ENCODE results near the gene CACNB4. TPM values are rescaled to one million over a fixed set of nuclear protein-coding genes. Genes with fewer than 3 reads are reported as not detected.
"Not testable (repeated sequence)": the region's sequence is repeated elsewhere in the genome, so short reads cannot be mapped to it uniquely, and the experiment has no call there.

CACNB4 gene
- total RNA-seq, 2 experiments from 2014 or later, result 0.34 to 0.41 TPM

DNA sequence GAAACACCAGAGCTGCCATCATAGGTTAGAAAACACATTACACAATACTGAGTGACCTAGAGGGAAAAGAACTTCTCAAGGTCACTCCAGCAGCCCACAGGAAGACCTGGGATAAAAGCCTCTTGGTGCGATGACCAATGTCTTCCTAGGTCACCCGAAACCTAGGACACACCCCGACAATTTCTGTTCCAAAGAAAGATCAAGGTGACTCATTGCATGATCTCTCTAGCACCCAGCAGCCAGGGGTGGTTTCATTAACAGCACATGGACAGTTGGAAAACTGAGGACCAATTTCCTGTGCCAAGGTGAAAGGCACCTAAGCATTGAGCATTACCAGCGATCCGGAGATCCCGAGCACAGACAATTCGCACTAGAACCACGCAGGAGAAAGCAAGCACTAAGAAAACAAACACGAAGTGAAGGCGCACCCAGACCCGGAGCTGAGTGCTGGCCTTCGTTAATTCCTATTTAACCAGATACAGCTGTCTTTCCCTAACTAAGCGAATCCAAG lies 1.5 kb downstream of the CACNB4 start:
- Mint-ChIP-seq H3K27me3 (peaks cover 45% of the 10 kb centered on the region), H3K27ac (no peak overlapping the region), H3K36me3 (ENCODE audit: low read depth) (no peaks in the 10 kb centered on the region), H3K9me3 (no peaks in the 10 kb centered on the region), H3K4me1 (ENCODE audit: low read depth) (peaks cover 15% of the 10 kb centered on the region), H3K4me3 (peak overlapping the region; percentile 62)
- TF ChIP-seq, protein P1, sequence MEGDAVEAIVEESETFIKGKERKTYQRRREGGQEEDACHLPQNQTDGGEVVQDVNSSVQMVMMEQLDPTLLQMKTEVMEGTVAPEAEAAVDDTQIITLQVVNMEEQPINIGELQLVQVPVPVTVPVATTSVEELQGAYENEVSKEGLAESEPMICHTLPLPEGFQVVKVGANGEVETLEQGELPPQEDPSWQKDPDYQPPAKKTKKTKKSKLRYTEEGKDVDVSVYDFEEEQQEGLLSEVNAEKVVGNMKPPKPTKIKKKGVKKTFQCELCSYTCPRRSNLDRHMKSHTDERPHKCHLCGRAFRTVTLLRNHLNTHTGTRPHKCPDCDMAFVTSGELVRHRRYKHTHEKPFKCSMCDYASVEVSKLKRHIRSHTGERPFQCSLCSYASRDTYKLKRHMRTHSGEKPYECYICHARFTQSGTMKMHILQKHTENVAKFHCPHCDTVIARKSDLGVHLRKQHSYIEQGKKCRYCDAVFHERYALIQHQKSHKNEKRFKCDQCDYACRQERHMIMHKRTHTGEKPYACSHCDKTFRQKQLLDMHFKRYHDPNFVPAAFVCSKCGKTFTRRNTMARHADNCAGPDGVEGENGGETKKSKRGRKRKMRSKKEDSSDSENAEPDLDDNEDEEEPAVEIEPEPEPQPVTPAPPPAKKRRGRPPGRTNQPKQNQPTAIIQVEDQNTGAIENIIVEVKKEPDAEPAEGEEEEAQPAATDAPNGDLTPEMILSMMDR (IDR thresholded peaks at IDR 0.05), result no peak
- CTCF ChIA-PET, result no interaction called here
- DNase-seq (no peak), ATAC-seq (no peak)
- POLR2A ChIA-PET, result interaction anchor here (0.8 to 1.3 kb wide), 3 partner anchors 8 to 22 kb away, joined by 3 to 5 read pairs (median 3); no protein-coding TSS in a partner anchor
- intact Hi-C loops (cut with micrococcal nuclease), result no loop called here

DNA sequence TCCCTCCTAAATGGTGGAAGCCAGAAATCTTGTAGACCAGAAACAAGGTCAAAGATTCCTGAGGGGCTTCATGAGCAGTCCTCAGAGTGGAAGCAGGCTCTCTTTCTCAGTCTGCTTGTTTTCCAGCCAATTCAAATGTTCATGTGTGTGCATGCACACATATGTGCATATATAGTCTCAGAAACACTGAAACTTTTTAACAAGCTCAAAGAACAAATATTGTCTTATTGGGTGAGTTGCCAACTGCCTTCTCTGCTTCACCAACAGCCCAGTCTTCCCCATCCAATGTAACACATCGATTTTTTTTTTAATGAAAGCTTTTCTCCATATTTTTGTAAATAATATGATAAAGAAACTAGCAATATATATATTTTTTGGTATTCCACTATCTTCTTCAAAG lies 3.7 kb downstream of the CACNB4 start:
- ATAC-seq (no peak), DNase-seq (no peak)
- CTCF ChIA-PET, result interaction anchor here (0.7 to 1.4 kb wide), 2 partner anchors 29 to 69 kb away, joined by 3 read pairs; no protein-coding TSS in a partner anchor
- peaks cover 33% of the 10 kb centered on the region for H3K27me3 Mint-ChIP-seq
- POLR2A ChIA-PET, result no interaction called here
- TF ChIP-seq, protein P1 (IDR thresholded peaks at IDR 0.05), result no peak
- no peaks in the 10 kb centered on the region for H3K9me3 Mint-ChIP-seq
- no peak overlapping the region for H3K4me3 Mint-ChIP-seq
- H3K27ac Mint-ChIP-seq, result no peak overlapping the region
- H3K36me3 Mint-ChIP-seq (ENCODE audit: low read depth), result no peaks in the 10 kb centered on the region
- H3K4me1 Mint-ChIP-seq (ENCODE audit: low read depth), result peaks cover 15% of the 10 kb centered on the region
- intact Hi-C loops (cut with micrococcal nuclease), result no loop called here

DNA sequence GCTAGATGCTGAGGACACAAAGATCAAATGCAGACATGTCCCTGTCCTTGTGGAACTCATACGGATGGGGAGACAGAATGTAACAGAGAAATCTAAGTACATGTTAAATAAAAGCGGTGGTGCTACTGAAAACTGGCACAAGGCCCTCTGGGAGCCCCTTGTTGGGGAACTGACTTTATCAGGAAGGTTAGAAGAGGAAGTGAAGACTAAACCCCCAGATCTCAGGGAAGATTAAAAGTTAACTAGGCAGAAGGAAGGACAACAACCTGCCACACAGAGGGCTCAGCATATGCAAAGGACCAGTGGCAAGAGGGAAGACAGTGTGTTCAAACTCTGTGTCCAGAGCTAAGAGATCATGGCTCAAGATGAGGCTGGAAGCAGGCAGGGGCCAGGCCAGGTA lies 4.8 kb downstream of the CACNB4 start:
- Mint-ChIP-seq H3K36me3 (ENCODE audit: low read depth) (no peaks in the 10 kb centered on the region), H3K27me3 (peaks cover 23% of the 10 kb centered on the region), H3K27ac (no peak overlapping the region), H3K4me1 (ENCODE audit: low read depth) (peaks cover 10% of the 10 kb centered on the region), H3K9me3 (no peaks in the 10 kb centered on the region), H3K4me3 (no peak overlapping the region)
- ATAC-seq (no peak), DNase-seq (no peak)
- intact Hi-C loops (cut with micrococcal nuclease), result no loop called here
- ChIA-PET POLR2A (no interaction called here), CTCF (no interaction called here)
- TF ChIP-seq, protein P1 (IDR thresholded peaks at IDR 0.05), result no peak

DNA sequence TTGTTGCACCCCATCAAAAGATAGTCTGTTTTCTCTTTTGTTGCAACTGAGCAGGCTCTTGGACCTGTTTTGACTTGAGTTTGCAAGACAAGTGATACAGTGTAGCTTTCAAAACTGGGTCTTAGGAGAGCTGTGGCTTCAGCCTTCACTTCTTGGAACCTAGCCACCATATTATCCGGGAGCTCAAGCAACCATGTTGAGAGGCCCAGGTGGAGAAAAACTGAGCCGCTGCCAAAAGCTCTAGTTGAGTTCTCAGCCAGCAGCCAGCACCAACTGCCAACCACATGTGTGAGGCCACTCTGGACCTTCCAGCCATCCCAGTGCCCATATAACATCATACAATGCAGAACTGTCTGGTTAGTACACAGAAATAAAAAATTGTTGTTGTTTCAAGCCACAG lies 5.4 kb downstream of the CACNB4 start:
- CTCF ChIA-PET, result no interaction called here
- Mint-ChIP-seq H3K4me1 (ENCODE audit: low read depth) (peaks cover 10% of the 10 kb centered on the region), H3K4me3 (no peak overlapping the region), H3K27me3 (peaks cover 23% of the 10 kb centered on the region), H3K9me3 (no peaks in the 10 kb centered on the region), H3K36me3 (ENCODE audit: low read depth) (no peaks in the 10 kb centered on the region), H3K27ac (no peak overlapping the region)
- POLR2A ChIA-PET, result no interaction called here
- DNase-seq (no peak), ATAC-seq (no peak)
- intact Hi-C loops (cut with micrococcal nuclease), result no loop called here
- TF ChIP-seq, protein P1 (IDR thresholded peaks at IDR 0.05), result no peak

DNA sequence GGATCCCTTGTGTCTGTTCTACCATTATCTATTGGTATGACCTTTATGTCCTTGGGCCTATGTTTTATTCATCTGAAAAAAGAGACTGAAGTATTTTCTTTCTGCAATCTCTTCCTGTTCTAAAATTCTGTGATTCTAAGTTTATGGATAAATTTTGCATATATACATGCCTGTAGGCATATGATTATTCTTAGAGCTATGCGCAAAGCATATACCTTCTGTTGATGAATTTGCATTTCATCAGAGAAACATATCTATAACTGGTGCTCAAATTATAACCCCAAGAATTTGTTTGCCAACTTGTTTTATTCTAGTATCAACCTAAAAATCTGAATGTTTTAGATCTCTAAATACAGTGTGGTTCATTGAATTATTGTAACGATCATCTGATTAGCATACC lies 6.7 kb downstream of the CACNB4 start:
- H3K36me3 Mint-ChIP-seq (ENCODE audit: low read depth), result no peaks in the 10 kb centered on the region
- CTCF ChIA-PET, result interaction anchor here (1.1 kb wide), 1 partner anchor 70 kb away, joined by 3 read pairs; no protein-coding TSS in a partner anchor
- peaks cover under 1% of the 10 kb centered on the region for H3K4me1 Mint-ChIP-seq (ENCODE audit: low read depth)
- no peak overlapping the region for H3K4me3 Mint-ChIP-seq
- intact Hi-C loops (cut with micrococcal nuclease), result no loop called here
- no peak for ATAC-seq
- POLR2A ChIA-PET, result interaction anchor here (1.1 kb wide), 1 partner anchor 12 kb away, joined by 3 read pairs; no protein-coding TSS in a partner anchor
- no peaks in the 10 kb centered on the region for H3K9me3 Mint-ChIP-seq
- H3K27me3 Mint-ChIP-seq, result peaks cover 12% of the 10 kb centered on the region
- TF ChIP-seq, protein P1 (IDR thresholded peaks at IDR 0.05), result no peak
- H3K27ac Mint-ChIP-seq, result no peak overlapping the region
- no peak for DNase-seq

DNA sequence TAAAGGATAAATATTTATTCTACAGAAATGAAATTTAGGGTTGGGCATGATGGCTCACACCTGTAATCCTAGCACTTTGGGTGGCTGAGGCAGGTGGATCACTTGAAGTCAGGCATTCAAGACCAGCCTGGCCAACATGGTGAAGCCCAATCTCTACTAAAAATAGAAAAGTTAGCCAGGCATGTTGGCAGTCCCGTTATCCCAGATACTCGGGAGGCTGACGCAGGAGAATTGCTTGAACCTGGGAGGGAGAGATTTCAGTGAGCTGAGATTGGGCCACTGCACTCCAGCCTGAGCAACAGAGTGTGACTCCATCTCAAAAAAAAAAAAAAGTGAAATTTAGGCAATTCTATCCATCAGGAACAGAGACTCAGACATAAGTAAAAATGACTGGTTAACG lies 8.1 kb downstream of the CACNB4 start:
- H3K27ac Mint-ChIP-seq; DNase-seq; H3K4me1 Mint-ChIP-seq (ENCODE audit: low read depth); ATAC-seq; CTCF ChIA-PET; H3K4me3 Mint-ChIP-seq; H3K9me3 Mint-ChIP-seq; intact Hi-C loops (cut with micrococcal nuclease); H3K27me3 Mint-ChIP-seq; H3K36me3 Mint-ChIP-seq (ENCODE audit: low read depth): not testable (repeated sequence)
- POLR2A ChIA-PET, result interaction anchor here (1.1 kb wide), 1 partner anchor 13 kb away, joined by 3 read pairs; no protein-coding TSS in a partner anchor
